ENCODE results near the gene TOP1.
"Not testable (repeated sequence)": the region's sequence is repeated elsewhere in the genome, so short reads cannot be mapped to it uniquely, and the experiment has no call there.

Gene TOP1

DNA sequence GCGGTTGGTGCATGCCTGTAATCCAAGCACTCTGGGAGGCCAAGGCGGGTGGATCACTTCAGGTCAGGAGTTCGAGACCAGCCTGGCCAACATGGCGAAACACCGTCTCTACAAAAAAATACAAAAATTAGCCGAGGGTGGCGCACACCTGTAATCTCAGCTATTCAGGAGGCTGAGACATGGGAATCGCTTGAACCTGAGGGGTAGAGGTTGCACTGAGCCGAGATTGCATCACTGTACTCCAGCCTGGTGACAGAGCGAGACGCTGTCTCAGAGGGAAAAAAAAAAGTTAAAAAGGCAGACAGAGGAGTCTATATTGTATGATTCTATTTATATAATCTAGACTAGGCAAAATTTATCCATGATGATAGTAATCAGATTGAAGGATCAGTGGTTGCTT, 81.4 kb downstream of the TOP1 start:
- Histone ChIP-seq H2AFZ (ENCODE audit: low read depth, low read length) (no peak overlapping the region), H3K27me3 (ENCODE audit: insufficient read depth, low read length) (no peaks in the 10 kb centered on the region), H3K9me3 (ENCODE audit: low read length) (no peaks in the 10 kb centered on the region), H3K4me3 (ENCODE audit: low read length) (no peak overlapping the region), H3K36me3 (ENCODE audit: insufficient read depth, low read length) (peaks cover 82% of the 10 kb centered on the region), H3K4me1 (ENCODE audit: insufficient read depth, low read length) (peaks cover 17% of the 10 kb centered on the region)

DNA sequence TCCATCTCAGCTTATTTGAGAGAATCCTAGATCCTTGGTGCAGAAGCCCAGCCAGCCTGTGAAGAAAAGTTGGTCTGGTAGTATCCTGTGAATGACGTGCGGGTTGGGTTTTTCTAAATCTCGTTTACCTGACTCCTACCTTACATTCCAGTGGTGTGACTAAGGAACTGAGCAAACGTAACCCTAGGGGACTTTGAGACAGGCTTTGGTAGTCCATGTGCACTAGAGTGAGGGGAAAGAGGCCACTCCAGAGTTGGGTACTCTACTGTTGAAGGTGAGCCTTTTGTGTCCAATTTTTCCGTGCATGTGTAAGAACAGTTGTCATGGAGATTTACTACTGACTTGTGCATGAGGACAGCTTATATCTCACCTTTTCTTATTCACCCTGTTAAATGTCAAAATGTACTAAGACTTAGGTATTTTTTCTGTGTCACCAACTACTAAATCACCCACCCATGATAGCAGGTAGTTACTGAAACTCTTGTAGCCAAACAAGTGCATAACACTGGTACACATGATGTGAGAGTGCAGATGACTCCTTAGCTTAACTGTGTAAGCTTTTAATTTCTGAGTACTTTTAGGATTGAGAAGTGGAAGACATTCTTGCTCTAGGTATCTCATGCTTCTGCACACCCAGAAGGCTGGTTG, 82.4 kb downstream of the TOP1 start:
- no peak overlapping the region for H3K4me3 ChIP-seq (ENCODE audit: low read length)
- no peaks in the 10 kb centered on the region for H3K9me3 ChIP-seq (ENCODE audit: low read length)
- no peak overlapping the region for H2AFZ ChIP-seq (ENCODE audit: low read depth, low read length)
- peaks cover 82% of the 10 kb centered on the region for H3K36me3 ChIP-seq (ENCODE audit: insufficient read depth, low read length)
- H3K4me1 ChIP-seq (ENCODE audit: insufficient read depth, low read length): peaks cover 17% of the 10 kb centered on the region
- no peaks in the 10 kb centered on the region for H3K27me3 ChIP-seq (ENCODE audit: insufficient read depth, low read length)

DNA sequence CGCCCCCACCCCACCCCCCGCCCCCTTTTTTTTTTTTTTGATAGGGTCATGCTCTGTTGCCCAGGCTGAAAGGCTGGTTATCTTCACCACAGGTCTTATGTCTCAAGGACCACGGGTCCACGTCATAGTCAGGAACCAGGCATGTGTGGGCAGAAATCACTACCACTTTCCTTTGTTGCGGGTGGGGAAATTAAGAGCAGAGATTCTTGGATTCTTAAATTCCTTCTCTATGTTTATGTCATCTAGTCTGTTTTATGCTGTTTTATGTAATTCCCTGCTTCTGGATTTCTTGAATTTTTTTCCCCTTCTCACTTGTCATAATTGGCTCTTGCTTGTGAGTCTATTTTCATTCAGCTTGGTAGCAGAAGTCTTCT, 82.9 kb downstream of the TOP1 start:
- Histone ChIP-seq H3K36me3 (ENCODE audit: insufficient read depth, low read length) (peaks cover 83% of the 10 kb centered on the region), H3K4me1 (ENCODE audit: insufficient read depth, low read length) (peaks cover 17% of the 10 kb centered on the region), H2AFZ (ENCODE audit: low read depth, low read length) (no peak overlapping the region), H3K4me3 (ENCODE audit: low read length) (no peak overlapping the region), H3K9me3 (ENCODE audit: low read length) (no peaks in the 10 kb centered on the region), H3K27me3 (ENCODE audit: insufficient read depth, low read length) (no peaks in the 10 kb centered on the region)

DNA sequence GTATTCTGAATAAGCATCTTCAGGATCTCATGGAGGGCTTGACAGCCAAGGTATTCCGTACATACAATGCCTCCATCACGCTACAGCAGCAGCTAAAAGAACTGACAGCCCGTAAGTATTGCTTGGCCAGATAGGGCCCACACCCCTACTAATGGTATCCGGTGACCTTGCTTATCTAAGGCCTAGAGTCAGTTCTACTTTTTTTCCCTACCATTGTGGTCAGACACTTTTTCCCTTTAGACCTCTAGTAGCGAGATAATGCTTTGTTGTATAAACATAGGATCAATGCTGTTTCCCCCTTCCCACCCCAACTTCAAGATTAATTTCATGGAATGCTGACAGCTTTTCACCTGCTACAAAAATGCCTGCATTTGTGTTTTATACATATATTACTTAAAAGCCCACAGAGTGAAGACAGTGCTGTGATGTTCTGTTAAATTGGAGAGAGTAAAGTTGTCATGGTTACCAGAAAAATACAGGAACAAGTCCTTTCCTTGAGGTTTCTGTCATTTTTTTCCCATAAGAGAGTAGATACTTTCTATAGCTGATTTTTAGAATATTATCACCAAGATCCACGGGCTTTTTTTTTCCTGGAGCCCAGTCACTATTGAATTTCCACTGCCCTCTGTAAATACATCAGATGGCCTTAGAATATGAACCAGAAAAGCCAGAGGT, 87.8 kb downstream of the TOP1 start:
- H3K4me3 ChIP-seq (ENCODE audit: low read length): no peak overlapping the region
- no peaks in the 10 kb centered on the region for H3K9me3 ChIP-seq (ENCODE audit: low read length)
- no peaks in the 10 kb centered on the region for H3K27me3 ChIP-seq (ENCODE audit: insufficient read depth, low read length)
- peaks cover 93% of the 10 kb centered on the region for H3K36me3 ChIP-seq (ENCODE audit: insufficient read depth, low read length)
- H3K4me1 ChIP-seq (ENCODE audit: insufficient read depth, low read length): peaks cover 14% of the 10 kb centered on the region
- H2AFZ ChIP-seq (ENCODE audit: low read depth, low read length): no peak overlapping the region

DNA sequence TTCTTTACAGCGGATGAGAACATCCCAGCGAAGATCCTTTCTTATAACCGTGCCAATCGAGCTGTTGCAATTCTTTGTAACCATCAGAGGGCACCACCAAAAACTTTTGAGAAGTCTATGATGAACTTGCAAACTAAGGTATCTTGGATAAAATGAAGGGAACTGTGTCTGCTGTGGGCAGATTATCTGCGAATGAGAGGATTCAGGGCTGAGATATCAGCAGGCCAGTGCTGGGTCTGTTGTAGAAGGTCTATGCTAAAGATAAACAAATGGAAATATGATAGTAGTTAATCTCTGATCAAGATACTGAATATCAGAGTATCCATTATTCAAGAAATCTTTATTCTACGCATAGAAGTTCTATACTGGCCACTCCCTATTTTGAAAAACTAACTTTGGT, 89.5 kb downstream of the TOP1 start:
- not testable (repeated sequence) for H3K9me3 ChIP-seq (ENCODE audit: low read length); H2AFZ ChIP-seq (ENCODE audit: low read depth, low read length); H3K4me1 ChIP-seq (ENCODE audit: insufficient read depth, low read length); H3K4me3 ChIP-seq (ENCODE audit: low read length); H3K27me3 ChIP-seq (ENCODE audit: insufficient read depth, low read length)
- peaks cover 93% of the 10 kb centered on the region for H3K36me3 ChIP-seq (ENCODE audit: insufficient read depth, low read length)

DNA sequence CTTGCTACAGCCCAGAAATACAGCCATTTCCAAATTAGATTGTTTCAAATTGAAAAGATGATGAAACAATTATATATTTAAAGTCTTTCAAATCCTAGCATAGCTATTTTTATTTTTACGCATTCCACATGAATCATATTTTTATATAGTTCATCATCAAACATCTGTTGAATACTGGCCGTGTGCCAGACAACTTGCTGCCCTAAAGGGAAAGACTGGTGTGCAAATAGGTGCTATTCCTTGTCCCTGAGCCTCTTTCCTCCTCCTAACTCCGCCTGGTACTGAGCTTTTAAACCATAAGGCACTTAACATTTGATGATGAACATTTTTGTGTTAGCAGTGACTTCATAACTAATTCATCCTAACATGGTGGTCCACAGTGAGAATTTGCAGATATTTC, 90.0 kb downstream of the TOP1 start:
- peaks cover 93% of the 10 kb centered on the region for H3K36me3 ChIP-seq (ENCODE audit: insufficient read depth, low read length)
- no peaks in the 10 kb centered on the region for H3K4me1 ChIP-seq (ENCODE audit: insufficient read depth, low read length)
- H2AFZ ChIP-seq (ENCODE audit: low read depth, low read length): no peak overlapping the region
- no peak overlapping the region for H3K4me3 ChIP-seq (ENCODE audit: low read length)
- H3K27me3 ChIP-seq (ENCODE audit: insufficient read depth, low read length): no peaks in the 10 kb centered on the region
- H3K9me3 ChIP-seq (ENCODE audit: low read length): no peaks in the 10 kb centered on the region

DNA sequence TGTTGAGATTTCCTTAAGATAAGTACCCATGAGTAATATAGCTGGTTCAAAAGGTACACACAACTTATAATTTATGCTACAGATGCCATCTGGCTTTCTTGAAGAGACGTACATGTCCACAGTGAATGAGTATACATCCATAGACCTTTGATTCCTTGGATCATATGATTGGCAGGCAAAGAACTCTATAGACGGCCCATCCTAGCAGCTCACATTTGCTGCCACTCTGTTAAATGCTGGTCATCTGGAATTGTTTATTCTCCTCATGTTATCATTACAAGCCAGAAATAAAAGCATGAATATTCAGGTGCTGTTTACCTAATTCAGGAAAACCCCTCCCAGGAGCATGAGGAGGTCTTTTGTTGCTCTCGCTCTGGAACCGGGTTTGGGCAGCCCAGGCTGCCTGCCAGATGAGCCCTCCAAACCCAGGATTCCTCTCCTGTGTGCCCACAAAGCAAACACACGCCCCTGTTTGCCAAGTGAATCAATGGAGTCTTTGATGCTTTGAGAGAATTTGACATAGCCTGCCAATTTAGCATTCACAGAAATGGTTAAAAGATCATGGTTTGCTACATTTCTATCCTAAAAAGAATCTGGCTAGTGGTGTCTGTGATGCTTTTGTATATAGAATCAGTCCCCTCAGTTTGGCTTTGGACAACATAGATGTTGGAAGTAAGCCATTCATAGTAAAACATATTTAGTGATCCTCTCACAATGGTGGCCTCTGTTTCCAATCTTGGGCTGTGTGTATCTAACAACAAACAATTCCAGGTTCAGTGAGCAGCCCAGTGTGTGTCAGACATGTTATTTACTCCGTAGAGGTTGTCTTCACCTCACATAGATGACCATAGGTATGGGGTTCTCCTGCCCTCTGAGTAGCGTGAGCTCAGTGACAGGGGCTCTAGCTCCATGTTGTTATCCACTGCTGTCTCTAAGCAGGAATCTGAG, 91.3 kb downstream of the TOP1 start:
- Histone ChIP-seq H3K27me3 (ENCODE audit: insufficient read depth, low read length) (no peaks in the 10 kb centered on the region), H2AFZ (ENCODE audit: low read depth, low read length) (no peak overlapping the region), H3K4me3 (ENCODE audit: low read length) (no peak overlapping the region), H3K9me3 (ENCODE audit: low read length) (no peaks in the 10 kb centered on the region), H3K36me3 (ENCODE audit: insufficient read depth, low read length) (peaks cover 88% of the 10 kb centered on the region), H3K4me1 (ENCODE audit: insufficient read depth, low read length) (no peaks in the 10 kb centered on the region)

DNA sequence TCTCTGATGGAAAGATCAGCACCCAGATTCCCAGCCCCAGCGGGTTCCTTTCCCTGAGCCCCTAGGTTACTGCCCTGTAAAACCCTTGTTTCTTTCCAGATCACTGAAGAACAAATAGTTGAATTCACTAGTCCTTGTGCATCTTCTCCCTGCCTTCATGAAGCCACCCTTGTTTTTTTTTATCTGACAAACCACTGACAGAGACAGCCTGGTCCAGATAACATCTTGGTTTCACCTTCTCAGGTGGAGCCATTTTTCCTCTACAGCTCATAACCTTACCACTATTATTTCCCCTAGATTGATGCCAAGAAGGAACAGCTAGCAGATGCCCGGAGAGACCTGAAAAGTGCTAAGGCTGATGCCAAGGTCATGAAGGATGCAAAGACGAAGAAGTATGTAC, 92.8 kb downstream of the TOP1 start:
- no peak overlapping the region for H2AFZ ChIP-seq (ENCODE audit: low read depth, low read length)
- H3K27me3 ChIP-seq (ENCODE audit: insufficient read depth, low read length): no peaks in the 10 kb centered on the region
- no peaks in the 10 kb centered on the region for H3K9me3 ChIP-seq (ENCODE audit: low read length)
- H3K4me3 ChIP-seq (ENCODE audit: low read length): no peak overlapping the region
- peaks cover 88% of the 10 kb centered on the region for H3K36me3 ChIP-seq (ENCODE audit: insufficient read depth, low read length)
- H3K4me1 ChIP-seq (ENCODE audit: insufficient read depth, low read length): no peaks in the 10 kb centered on the region

DNA sequence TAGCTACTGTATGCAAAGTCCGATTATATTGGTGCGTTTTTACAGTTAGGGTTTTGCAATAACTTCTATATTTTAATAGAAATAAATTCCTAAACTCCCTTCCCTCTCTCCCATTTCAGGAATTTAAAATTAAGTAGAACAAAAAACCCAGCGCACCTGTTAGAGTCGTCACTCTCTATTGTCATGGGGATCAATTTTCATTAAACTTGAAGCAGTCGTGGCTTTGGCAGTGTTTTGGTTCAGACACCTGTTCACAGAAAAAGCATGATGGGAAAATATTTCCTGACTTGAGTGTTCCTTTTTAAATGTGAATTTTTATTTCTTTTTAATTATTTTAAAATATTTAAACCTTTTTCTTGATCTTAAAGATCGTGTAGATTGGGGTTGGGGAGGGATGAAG, 95.0 kb downstream of the TOP1 start:
- no peaks in the 10 kb centered on the region for H3K27me3 ChIP-seq (ENCODE audit: insufficient read depth, low read length)
- H3K4me1 ChIP-seq (ENCODE audit: insufficient read depth, low read length): no peaks in the 10 kb centered on the region
- H3K36me3 ChIP-seq (ENCODE audit: insufficient read depth, low read length): peaks cover 80% of the 10 kb centered on the region
- H3K4me3 ChIP-seq (ENCODE audit: low read length): no peak overlapping the region
- no peak overlapping the region for H2AFZ ChIP-seq (ENCODE audit: low read depth, low read length)
- peaks cover 2% of the 10 kb centered on the region for H3K9me3 ChIP-seq (ENCODE audit: low read length)

DNA sequence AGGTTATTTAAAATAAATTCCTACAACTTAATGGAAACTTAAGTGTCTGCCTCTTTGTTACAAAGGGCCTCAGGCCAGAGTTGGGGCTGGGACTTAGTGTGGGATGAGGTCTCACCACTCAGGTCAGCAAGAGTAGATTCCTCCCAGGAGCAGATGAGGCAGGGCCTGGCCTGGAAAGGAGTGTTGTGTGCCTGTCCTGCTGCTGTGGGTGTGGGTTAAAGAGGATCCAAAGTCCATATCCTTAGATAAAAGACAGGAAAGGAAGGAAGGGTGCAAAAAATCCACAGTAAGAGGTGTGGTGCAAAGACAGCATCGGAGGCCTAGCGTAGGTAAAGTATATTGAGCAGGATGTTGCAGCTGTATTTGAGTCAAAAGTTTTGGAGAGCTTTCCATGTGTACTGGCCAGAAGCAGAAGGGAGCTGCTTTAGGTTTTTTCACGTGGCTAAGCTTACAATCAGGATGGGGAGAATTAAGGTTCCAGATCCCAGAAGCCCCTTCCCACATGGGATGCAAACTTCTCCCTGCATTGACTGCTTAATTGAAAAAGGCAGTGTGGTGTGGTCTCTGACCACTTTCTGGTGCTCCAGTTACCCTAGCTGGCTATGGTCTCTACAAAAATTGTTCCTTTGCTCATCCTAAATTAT, 96.0 kb downstream of the TOP1 start:
- Histone ChIP-seq H3K9me3 (ENCODE audit: low read length) (peaks cover 2% of the 10 kb centered on the region), H3K27me3 (ENCODE audit: insufficient read depth, low read length) (no peaks in the 10 kb centered on the region), H3K36me3 (ENCODE audit: insufficient read depth, low read length) (peaks cover 71% of the 10 kb centered on the region), H3K4me3 (ENCODE audit: low read length) (no peak overlapping the region), H3K4me1 (ENCODE audit: insufficient read depth, low read length) (no peaks in the 10 kb centered on the region), H2AFZ (ENCODE audit: low read depth, low read length) (no peak overlapping the region)

DNA sequence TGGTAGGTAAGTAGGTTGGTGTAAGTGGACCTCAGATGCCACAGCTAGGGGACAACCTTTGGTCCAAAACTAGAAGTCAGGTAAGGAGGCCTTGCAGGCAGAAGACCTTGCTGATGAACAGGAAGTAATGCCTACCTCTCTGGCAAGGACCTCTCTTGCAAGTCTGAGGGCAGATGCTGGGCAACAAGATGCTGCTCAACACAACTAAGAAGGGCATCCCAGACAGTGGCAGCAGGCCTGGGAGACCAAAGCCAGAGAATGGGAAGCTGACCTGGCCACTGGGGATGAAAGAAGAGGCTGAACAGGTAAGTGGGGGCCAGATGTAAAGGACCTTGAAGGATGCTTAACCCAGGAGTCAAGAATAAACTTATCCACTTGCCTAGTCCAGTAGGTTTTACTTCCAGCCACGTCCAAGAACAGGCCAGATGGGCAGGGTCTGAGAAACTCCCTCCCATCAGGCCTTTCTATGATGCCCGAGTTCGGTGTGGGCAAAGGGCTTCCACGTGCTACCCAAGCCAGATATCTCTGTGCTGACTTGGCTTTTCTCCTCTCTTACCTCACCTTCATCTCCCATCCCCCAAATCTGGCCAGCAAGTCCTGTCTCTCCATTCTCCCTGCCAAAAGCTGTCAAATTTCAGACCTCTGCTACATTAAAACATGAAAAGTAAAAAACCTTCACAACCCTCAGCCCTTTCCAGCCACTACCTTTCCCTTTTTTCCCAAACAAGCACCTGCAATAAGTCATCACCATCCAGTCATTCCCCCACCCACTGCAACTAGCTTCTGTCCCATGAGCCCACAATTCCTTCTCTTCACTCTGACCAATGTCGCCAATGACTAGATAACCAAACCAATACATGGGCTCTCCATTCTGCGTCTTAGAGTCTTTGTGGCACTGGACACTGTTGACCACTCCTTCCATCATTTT, 97.2 kb downstream of the TOP1 start:
- Histone ChIP-seq H2AFZ (ENCODE audit: low read depth, low read length) (no peak overlapping the region), H3K36me3 (ENCODE audit: insufficient read depth, low read length) (peaks cover 60% of the 10 kb centered on the region), H3K9me3 (ENCODE audit: low read length) (peaks cover 2% of the 10 kb centered on the region), H3K4me1 (ENCODE audit: insufficient read depth, low read length) (no peaks in the 10 kb centered on the region), H3K27me3 (ENCODE audit: insufficient read depth, low read length) (no peaks in the 10 kb centered on the region), H3K4me3 (ENCODE audit: low read length) (no peak overlapping the region)

DNA sequence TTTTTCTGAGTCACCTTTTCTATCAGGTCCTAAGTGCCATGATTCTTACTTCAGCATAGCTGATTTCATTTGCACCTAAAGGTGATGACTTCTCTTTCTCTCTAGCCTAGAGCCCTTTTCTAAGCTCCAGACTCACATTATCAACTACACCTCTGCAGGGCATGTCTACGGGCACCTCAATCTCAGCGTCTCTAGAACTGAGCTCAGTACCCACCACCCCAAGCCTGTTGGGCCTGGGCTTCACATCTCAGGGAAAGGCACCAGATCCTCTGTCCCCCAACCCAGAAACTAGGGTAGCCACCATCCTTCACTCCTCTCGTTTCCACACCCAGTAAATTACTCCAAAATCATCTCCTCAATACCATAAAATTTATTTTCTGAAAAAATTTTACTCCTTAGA, 98.1 kb downstream of the TOP1 start:
- no peak overlapping the region for H2AFZ ChIP-seq (ENCODE audit: low read depth, low read length)
- H3K9me3 ChIP-seq (ENCODE audit: low read length): peaks cover 2% of the 10 kb centered on the region
- no peaks in the 10 kb centered on the region for H3K27me3 ChIP-seq (ENCODE audit: insufficient read depth, low read length)
- no peak overlapping the region for H3K4me3 ChIP-seq (ENCODE audit: low read length)
- no peaks in the 10 kb centered on the region for H3K4me1 ChIP-seq (ENCODE audit: insufficient read depth, low read length)
- peaks cover 51% of the 10 kb centered on the region for H3K36me3 ChIP-seq (ENCODE audit: insufficient read depth, low read length)

Data from neuron (in vitro differentiated cells).